Activated naive CD4-positive, alpha-beta T cell treated with anti-CD3 and anti-CD28 coated beads, Interleukin-2, amount 50 U/mL, for 16 hours (primary cell): Measurements from ENCODE around the gene OAS3.
"Not testable (repeated sequence)": the region's sequence is repeated elsewhere in the genome, so short reads cannot be mapped to it uniquely, and the experiment has no call there.

ENCODE experiments used
- DNase-seq: peaks from one replicate; pipeline ENCODE4 v3.0.0-alpha.2; 2020

OAS3 gene, protein sequence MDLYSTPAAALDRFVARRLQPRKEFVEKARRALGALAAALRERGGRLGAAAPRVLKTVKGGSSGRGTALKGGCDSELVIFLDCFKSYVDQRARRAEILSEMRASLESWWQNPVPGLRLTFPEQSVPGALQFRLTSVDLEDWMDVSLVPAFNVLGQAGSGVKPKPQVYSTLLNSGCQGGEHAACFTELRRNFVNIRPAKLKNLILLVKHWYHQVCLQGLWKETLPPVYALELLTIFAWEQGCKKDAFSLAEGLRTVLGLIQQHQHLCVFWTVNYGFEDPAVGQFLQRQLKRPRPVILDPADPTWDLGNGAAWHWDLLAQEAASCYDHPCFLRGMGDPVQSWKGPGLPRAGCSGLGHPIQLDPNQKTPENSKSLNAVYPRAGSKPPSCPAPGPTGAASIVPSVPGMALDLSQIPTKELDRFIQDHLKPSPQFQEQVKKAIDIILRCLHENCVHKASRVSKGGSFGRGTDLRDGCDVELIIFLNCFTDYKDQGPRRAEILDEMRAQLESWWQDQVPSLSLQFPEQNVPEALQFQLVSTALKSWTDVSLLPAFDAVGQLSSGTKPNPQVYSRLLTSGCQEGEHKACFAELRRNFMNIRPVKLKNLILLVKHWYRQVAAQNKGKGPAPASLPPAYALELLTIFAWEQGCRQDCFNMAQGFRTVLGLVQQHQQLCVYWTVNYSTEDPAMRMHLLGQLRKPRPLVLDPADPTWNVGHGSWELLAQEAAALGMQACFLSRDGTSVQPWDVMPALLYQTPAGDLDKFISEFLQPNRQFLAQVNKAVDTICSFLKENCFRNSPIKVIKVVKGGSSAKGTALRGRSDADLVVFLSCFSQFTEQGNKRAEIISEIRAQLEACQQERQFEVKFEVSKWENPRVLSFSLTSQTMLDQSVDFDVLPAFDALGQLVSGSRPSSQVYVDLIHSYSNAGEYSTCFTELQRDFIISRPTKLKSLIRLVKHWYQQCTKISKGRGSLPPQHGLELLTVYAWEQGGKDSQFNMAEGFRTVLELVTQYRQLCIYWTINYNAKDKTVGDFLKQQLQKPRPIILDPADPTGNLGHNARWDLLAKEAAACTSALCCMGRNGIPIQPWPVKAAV

DNA sequence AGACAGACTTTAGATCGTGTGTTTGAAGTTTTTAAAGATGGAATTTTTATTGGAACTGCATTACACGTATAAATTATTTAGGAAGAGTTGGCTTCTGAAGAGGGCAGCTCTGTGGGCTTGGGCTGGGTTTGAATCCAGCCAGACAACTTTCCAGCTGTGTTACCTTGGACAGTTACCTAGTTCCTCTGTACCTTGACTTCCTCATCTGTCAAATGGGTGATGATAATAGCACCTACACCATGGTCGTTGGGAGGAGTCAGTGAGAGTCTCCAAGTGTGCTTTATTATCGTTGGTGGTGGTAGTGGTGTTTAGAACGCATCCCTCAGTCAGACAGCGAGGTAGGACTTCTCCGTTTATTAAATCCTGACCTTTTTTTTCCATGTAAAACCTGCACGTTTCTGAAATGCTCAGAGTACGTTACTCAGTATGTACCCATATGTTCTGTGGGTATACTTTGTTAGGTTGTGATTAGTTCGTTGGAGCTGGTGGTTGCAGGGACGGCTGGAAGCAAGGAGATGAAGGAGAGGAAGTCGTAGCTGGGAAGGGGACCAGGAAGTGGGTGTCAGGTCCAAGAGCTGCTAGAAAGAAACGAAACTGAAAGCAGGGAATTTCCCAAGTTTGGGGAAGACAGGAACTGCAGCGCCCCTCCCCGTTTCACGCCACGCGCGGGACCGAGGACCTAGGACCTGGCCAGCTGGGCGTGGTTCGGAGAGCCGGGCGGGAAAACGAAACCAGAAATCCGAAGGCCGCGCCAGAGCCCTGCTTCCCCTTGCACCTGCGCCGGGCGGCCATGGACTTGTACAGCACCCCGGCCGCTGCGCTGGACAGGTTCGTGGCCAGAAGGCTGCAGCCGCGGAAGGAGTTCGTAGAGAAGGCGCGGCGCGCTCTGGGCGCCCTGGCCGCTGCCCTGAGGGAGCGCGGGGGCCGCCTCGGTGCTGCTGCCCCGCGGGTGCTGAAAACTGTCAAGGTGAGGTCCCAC is at the start of gene OAS3:
Gene OAS3, plus strand, starts transcription at position 734 of the 979 bp plus-strand sequence. Its CDS starts 57 bp downstream, at position 791.
- peak; percentile 46 for DNase-seq

DNA sequence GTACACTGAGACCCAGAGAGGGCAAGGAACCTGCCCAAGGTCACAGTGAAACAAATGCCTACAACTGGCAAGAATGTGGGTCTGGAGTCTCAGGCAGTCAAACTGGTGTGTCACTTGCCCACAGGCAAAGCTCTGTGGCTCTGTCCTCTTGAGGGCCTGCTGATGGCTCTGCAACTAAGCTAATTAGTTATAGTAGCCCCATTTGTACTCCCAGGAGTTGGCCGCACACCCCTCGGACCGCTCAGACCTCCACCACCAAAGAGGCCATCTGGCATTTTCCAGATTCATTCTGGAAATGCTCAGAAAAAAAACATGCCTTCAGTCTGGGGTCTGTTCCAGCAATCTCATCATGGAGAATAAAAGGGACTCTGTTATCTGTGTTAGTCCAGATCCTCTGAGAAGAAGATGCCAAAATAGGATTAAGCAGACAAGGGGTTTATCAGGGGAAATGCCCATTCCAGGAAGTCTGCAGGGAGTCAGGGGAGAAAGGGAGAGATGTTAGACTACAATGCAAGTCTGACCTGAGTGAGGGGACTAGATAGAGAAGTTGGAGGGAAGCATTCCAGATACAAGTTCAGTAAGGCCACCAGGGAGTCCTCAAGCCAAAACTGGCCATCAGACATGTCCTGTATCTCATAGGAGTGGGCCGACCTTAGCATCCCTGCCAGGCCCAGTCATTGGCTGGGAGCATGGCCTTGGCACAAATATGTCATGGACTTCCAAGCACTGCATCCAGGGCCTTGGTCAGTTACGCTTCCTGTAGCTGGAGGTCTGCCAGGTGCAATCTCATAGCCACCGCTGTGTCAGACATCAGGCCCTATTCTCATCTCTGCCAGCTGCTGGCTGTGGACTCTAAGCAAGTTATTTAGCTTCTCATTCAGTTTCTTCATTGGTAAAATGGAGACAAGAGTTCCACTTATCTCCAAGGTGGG is 46.9 kb upstream of the OAS3 start:
- DNase-seq = no peak

DNA sequence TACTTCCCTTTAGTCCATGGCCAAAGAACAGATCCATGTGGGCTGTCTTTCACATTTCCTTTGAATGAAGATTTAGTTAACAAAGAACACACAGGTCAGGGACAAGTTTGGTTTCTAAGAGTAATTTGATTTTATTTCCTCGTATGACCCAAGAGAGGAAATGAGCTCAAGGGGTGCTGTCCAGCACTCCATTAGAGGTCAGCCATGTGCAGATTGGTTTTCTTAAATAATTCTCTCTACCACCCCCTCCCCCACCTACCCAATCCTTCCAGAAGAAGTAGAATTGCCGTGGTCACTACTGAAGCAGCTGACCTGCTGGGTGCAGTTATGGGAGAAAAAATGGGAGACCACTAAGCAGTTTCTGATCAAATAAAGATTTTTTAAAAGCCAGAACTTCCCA is 45.4 kb upstream of the OAS3 start:
- no peak for DNase-seq

DNA sequence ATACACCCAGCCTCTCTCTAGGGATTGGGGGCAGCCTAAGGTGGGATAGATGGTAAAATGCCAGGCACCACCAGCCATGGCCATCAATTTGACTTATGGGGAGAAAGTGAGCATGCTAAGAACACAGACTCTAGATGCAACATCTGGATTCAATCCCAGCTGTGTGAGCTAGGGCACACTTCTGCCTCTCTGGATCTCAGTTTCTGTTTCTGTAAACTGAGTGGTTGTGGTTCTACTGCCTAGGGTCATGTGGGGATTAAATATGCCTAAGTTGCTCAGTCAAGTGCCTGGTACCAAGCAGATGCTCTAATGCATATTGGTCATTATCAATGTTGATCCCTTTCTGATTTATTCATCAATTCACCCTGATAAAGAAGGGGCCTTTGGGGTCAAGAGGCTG is 44.1 kb upstream of the OAS3 start:
- DNase-seq = no peak

DNA sequence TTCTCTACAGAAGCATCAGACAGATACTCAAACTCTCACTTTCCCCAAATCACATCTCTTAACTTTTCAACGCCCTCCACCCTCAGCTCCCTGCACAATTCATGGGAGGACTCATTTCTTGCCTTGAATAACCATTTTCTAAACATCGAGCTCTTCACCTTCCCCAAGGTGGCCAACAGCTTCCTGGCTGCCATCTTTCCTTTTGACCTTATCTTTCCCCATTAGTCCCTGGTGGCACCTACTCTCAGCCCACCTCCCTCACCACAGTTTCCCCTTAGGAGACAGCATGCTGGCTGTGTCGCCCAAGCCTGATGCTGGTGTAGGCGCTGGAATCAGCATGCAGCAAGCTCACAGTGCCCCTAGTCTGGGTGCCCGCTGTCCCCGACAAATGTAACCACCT is 39.9 kb upstream of the OAS3 start:
- DNase-seq = no peak

DNA sequence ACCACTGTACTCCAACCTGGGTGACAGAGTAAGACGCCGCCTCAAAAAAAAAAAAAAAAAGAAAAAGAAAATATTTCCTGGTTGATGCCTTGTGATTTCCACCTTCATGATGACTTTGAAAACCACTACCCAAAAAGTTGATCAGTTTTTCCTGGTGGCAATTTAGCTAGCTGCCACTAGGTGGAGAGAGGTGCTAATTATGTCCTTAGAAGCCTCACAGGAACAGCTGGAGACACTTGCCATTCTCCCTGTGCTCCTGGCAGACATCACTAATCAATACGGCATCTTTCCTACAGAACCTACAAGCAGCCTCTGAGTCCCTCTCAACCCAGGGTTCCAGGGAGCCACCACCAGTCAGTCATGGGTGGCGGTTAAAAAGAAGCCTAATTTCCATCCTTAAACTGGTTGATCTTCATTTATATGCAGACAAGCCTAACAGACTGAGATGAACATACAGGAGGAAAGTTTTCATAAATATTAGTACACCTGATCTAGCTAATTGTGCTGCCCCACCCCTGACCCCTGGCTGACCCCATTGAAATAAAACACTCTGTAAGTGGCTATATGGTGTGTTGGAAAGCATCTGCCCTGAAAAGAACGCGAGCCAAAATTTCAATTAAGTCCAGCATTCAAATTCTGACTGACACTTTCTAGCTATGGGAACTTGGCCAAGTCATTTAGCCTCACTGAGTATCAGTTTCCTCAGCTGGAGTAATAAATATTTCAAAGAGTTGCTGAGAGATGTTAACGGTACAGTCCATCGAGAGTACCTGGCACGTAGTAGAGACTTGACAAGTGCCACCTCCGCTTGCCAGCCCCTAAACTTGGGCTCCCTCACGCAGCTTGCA is 37.8 kb upstream of the OAS3 start:
- DNase-seq = peak; percentile 29

DNA sequence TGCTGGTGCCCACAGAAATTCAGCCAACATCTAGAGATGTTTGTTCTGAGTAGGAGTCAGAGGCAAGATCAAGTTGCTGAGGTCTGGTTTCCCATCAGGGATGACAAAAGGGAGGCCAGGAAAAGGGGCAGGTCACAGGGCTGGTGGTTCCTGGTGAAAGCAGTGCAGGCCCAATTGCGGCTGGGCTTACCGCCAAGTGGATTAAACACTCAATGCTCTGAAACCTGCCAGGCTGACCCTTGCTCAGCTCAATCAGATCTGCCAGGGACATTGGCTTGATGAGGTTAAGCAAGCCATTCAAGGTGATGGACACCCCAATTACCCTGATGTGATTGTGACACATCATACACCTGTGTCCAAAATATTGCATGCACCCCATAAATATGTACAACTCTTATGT is 37.0 kb upstream of the OAS3 start:
- DNase-seq = no peak

DNA sequence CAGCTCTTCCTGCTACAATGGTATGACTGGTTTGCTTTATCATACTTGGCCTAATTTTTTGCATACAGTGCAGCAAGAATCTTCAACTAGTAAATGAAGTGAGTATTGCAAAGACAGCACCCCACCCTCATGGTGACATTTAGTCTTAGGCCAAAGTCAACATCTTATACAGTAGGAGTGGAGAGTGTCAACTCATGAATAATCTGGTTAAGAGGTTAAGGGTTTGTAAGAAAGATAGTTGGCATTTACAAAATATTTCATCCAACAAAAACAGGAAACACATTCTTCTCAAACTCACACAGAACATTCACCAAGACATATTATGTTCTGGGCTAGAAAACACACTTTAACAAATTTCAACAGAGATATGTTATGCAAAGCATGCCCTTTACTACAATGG is 33.7 kb upstream of the OAS3 start:
- DNase-seq = no peak

DNA sequence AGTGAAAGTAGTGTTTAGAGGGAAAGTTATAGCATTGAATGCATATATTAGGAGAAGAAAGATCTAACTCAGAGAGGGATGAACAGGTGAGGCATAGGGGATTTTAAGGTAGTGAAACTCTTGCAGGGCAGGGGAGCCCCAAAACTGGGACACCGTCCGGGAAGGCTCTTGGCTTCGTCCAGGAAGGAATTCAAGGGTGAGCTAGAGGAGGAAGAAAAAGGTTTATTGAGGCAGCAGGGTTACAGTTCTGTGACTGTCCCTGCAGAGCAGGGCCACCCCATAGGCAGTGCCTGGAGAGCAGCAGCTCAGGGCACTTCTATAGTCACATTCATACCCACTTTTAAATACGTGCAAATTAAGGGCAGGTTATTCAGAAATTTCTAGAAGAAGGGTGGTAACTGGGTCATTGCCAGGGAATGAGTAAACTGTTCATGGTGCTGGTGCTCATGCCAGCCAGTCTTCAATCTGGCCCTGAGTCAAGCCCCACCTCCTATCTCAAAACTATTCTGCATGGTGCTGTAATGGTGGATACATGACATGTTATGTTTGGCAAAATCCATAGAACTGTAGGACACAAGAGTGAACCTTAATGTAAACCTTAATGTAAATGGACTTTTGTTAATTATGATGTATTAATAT is 32.7 kb upstream of the OAS3 start:
- DNase-seq = no peak

DNA sequence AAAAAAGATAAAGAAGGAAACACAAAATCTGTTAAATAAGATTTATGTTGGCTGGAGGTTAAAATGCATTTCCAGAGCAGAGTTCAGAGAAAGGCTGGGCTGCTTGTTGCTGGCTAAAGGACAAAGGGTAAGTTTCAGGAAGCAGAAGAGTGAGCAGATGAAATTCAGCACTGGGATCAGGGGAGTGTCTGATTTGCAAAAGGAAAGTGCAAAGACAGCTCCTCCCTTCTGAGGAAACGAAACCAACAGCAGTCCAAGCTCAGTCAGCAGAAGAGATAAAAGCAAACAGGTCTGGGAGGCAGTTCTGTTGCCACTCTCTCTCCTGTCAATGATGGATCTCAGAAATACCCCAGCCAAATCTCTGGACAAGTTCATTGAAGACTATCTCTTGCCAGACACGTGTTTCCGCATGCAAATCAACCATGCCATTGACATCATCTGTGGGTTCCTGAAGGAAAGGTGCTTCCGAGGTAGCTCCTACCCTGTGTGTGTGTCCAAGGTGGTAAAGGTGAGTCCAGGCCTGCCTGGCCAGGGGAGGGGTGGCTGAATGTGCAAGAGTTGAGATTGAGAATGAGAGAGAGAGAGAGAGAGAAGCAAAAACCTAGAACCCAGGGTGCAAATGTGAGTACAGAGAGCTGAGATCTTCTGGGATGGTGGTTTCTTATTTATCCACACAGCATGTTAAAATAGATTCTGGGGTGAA is 31.4 kb upstream of the OAS3 start, which contains the start of gene OAS1:
Gene OAS1, plus strand, starts transcription at position 251 of the 703 bp plus-strand sequence. Its CDS starts 78 bp downstream, at position 329.
- DNase-seq = no peak

DNA sequence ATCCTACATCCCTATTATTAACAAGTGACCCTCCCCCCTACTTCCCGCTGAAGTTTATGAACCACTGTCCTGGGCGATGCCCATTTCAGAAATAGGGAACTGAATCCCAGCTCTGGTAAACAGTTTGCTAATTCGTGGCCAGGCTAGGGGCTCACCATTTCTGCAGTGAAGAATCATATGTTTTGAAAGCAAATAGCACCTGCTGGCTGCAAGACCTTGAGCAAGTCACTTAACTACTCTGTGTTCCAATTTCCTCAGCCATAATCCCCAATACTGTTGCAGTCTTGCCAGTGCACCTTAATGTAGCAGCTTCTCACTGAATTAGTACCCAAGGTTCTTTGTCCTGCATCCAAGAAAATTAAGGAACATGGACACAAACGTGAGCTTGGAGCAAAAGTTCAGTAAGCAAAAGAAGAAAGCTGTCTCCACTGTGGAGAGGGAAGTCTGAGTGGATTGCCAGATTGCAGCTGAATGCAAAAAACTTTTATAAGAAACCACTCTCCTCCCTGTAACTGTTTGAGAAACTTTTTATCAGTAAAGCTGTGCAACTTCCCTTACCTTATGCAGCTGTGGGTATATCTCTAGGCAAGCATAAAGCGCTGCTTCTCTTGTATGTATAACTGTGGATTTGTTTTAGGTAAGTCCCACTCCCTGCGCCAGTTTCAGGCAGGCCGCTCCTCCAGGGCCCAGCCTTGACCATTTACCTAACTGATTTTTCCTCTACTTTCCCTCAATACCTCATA is 30.7 kb upstream of the OAS3 start:
- no peak for DNase-seq

DNA sequence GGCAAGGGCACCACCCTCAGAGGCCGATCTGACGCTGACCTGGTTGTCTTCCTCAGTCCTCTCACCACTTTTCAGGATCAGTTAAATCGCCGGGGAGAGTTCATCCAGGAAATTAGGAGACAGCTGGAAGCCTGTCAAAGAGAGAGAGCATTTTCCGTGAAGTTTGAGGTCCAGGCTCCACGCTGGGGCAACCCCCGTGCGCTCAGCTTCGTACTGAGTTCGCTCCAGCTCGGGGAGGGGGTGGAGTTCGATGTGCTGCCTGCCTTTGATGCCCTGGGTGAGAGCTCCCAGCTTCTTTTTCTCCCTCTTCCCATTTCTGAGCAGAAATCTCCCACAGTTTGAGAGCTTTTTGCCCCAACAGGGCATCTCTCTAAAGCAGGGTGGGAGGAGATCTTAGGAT is 29.7 kb upstream of the OAS3 start:
- peak; percentile 36 for DNase-seq

DNA sequence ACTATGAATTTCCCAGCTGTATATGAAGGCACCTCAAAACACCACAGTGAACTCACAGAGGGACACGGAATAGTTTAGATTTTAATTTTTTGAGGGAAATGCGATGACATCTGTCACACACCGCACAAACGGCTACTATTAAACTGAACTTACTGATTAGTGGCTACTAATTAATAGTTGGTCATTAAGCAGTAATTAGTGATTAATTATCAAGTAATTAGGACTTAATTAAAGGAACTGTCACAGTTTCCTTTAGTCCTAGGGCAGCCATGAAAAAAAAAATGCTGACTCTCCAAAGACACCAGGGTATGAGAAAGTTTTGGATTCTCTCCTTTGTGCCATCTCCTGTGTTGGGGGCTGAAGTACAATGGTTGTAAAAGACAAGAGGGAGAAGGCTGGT is 28.6 kb upstream of the OAS3 start:
- DNase-seq = no peak

DNA sequence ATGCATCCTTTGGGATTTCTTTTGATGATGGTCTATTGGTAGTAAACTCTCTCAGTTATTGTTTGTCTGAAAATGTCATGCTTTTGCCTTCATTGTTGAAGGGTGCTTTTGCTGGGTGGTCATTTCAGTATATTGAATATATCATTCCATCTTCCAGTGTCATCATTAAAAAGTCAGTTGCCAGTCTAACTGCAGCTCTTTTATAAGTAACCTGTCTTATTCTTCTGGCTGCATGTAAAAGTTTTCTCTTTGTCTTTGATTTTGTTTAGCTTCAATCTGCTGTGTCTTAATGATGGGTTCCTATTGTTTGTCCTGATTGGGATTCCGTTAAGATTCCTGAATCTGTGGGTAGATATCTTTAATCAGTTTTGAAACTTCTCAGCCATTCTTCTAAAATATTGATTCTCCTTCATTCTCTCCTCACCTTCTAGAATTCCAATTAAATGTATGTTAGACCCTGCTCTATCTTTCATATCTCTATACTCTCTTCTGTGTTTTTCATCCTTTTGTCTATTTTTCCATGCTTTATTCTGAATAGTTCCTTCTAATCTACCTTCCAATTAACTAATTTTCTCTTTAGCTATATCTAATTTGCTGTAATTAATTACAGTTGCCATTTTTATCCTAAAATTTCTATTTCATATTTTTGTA is 25.1 kb upstream of the OAS3 start:
- no peak for DNase-seq

DNA sequence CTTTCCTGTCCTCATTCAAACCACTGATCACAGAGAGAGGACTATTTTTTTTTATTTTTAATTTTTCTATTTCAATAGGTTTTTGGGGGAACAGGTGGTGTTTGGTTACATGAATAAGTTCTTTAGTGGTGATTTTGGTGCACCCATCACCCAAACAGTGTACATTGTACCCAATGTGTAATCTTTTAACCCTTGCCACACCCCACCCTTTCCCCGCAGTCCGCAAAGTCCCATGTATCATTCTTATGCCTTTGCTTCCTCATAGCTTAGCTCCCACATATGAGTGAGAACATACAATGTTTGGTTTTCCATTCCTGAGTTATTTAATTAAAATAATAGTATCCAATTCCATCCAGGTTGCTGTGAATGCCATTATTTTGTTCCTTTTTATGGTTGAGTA is 24.4 kb upstream of the OAS3 start:
- DNase-seq = not testable (repeated sequence)

DNA sequence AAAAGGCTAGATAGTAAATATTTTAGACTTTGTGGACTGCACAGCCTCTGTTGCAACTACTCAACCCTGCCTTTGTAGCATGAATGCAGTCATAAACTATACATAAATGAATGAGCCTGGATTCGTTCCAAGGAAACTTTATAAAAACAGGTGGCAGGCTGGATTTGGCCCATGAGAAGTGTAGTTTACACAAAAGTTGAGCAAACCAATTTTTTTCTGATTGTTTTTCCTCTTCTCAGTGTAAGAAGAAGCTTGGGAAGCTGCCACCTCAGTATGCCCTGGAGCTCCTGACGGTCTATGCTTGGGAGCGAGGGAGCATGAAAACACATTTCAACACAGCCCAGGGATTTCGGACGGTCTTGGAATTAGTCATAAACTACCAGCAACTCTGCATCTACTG is 22.0 kb upstream of the OAS3 start:
- DNase-seq = no peak

DNA sequence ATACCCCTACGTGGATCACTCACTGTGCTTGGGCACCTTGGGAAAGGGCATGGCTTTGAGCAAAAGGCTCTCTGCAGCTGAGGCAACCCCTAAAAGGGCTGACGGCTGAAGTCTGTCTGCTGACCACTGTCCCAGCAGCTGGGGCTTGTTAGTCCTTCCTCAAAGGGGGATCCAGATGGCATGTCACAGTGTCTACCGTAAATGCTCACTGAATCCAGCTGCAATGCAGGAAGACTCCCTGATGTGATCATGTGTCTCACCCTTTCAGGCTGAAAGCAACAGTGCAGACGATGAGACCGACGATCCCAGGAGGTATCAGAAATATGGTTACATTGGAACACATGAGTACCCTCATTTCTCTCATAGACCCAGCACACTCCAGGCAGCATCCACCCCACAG is 19.2 kb upstream of the OAS3 start:
- no peak for DNase-seq

DNA sequence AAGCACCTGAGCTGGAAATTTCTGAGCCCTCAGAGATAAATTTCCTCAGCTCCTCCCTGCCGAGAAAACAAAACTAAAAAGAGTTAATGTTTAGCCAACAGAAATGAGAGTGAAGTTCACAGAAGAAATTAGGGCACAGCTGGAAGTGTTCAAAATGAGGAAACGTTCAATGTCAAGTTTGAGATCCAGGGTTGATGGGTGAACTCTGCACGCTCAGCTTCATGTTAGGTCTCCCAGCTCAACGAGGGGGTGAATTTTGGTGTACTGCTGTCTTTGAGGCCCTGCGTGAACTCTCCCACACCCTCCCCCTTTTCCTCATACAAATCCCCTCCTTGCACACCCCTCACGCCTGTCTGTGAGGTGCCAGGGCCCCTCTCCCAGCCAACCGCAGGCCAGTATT is 13.3 kb upstream of the OAS3 start:
- no peak for DNase-seq
